Measurements from ENCODE around the gene ZFY. TPM values are rescaled to one million over a fixed set of nuclear protein-coding genes. Genes with fewer than 3 reads are reported as not detected.

Gene ZFY
- total and polyA plus RNA-seq, 4 donors = 4.4 TPM; not detected in 3

DNA sequence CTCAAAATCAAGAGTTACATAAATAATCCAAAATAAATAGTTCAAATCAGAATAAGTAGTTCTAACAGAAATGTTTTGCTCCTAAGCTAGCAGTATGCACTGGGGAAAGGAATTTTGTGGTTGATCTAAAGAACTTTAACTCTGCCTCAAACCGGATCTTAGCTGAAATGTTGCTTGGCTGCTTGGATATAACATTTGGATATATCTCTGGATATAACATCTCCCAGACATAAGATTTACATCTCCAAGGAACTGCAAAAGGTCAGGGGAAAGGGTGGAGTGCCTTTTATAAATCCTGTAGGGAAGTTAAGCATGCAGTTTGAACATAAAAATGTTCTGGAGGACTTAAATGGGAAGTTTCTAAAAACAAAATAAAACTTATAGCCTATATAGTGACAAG is 83.4 kb downstream of the ZFY start:
- H3K27me3 ChIP-seq (ENCODE audit: control insufficient read depth in 1 of 2, insufficient read depth in 2 of 2, low read length in 1 of 2) = no peaks in the 10 kb centered on the region
- no peak overlapping the region for H3K27ac ChIP-seq (ENCODE audit: low read depth in 1 of 2, low read length in 2 of 2)
- no peak overlapping the region for H3K4me3 ChIP-seq (ENCODE audit: low read length in 2 of 2)
- 42% methylated on average over 1 of the region's 1 CpG; no CpG with 5 or more reads in 1 of the 2 donors for WGBS, 2 donors
- no peaks in the 10 kb centered on the region for H3K36me3 ChIP-seq (ENCODE audit: control insufficient read depth in 1 of 2, insufficient read depth in 2 of 2, low read length in 1 of 2)
- H3K4me1 ChIP-seq (ENCODE audit: control insufficient read depth in 1 of 2, insufficient read depth in 2 of 2, low read length in 2 of 2) = no peaks in the 10 kb centered on the region
- DNase-seq (no peak), ATAC-seq (ENCODE audit: low FRiP score) (no peak)
- intact Hi-C loops (cut with DNase I) = no loop called here
- no peaks in the 10 kb centered on the region for H3K9me3 ChIP-seq (ENCODE audit: control insufficient read depth, low read length)

DNA sequence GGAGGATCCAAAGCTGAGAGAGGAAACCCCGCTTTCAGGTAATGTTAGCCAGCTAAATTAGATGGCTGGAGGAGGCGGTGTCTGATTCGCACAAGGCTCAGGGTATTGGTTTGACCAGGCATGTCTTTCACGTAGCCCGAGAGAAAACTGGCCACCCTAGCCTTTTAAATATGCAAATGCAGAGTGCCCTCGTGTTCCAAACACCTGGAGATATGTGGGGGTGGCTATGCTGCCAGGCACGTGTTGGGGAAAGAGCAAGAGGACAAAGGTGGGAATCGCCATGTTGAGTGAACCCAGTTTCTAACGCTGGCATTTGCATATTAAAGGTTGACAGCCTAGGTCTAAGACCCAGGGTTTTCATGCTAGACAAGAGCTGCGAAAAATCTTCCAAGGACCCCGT is 84.4 kb downstream of the ZFY start:
- Histone ChIP-seq H3K9me3 (ENCODE audit: control insufficient read depth, low read length) (no peaks in the 10 kb centered on the region), H3K27ac (ENCODE audit: low read depth in 1 of 2, low read length in 2 of 2) (no peak overlapping the region), H3K4me3 (ENCODE audit: low read length in 2 of 2) (no peak overlapping the region), H3K4me1 (ENCODE audit: control insufficient read depth in 1 of 2, insufficient read depth in 2 of 2, low read length in 2 of 2) (no peaks in the 10 kb centered on the region), H3K36me3 (ENCODE audit: control insufficient read depth in 1 of 2, insufficient read depth in 2 of 2, low read length in 1 of 2) (no peaks in the 10 kb centered on the region), H3K27me3 (ENCODE audit: control insufficient read depth in 1 of 2, insufficient read depth in 2 of 2, low read length in 1 of 2) (no peaks in the 10 kb centered on the region)
- 94% methylated on average over 11 of the region's 11 CpGs; no CpG with 5 or more reads in 1 of the 2 donors for WGBS, 2 donors
- DNase-seq (no peak), ATAC-seq (ENCODE audit: low FRiP score) (no peak)
- intact Hi-C loops (cut with DNase I) = no loop called here

DNA sequence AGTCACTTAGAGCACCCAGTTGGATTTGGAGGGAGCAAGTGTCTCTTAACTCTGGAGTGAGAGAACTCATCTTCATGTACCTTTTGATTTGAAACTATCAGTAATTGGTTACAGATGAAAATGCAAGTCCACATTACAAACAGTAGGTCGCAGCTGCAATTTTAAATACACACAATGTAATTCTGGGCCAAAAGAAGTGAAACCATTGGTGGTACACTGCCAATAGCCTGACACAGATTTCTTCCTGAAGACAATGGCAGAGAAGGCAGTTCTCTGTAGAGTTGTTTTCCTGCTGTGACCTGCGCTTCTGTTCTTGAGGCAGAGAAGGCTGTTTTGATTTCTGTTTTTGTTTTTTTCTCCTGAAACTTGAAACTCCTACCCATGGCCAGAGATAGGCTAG is 86.0 kb downstream of the ZFY start:
- WGBS, 2 donors = 76% methylated on average over 2 of the region's 2 CpGs; no CpG with 5 or more reads in 1 of the 2 donors
- no peak for ATAC-seq (ENCODE audit: low FRiP score)
- intact Hi-C loops (cut with DNase I) = no loop called here

DNA sequence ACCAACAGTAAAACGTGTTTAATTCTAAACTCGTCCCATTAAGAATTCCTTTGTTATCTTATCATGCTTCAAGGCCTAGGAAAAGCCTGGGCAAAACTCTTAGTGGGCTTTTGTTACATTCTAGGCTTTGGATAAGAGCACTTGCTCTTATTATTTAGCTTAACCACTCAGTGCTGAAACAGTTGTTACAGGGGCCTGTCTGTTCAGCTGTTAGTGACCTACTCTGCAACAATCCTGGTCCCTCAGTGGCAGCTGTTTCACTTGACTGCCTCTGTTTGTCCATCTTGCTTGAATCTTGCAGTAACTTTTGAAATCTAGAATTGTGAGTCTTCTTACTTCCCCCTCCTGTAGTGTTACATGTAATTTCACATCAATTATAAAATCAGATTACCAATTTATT is 88.4 kb downstream of the ZFY start:
- 20% methylated on average over 2 of the region's 2 CpGs; no CpG with 5 or more reads in 1 of the 2 donors for WGBS, 2 donors
- no peaks in the 10 kb centered on the region for H3K27me3 ChIP-seq (ENCODE audit: control insufficient read depth in 1 of 2, insufficient read depth in 2 of 2, low read length in 1 of 2)
- H3K9me3 ChIP-seq (ENCODE audit: control insufficient read depth, low read length) = no peaks in the 10 kb centered on the region
- intact Hi-C loops (cut with DNase I) = no loop called here
- ATAC-seq (ENCODE audit: low FRiP score) (no peak), DNase-seq (no peak)
- no peak overlapping the region for H3K27ac ChIP-seq (ENCODE audit: low read depth in 1 of 2, low read length in 2 of 2)
- no peak overlapping the region for H3K4me3 ChIP-seq (ENCODE audit: low read length in 2 of 2)
- H3K36me3 ChIP-seq (ENCODE audit: control insufficient read depth in 1 of 2, insufficient read depth in 2 of 2, low read length in 1 of 2) = no peaks in the 10 kb centered on the region
- H3K4me1 ChIP-seq (ENCODE audit: control insufficient read depth in 1 of 2, insufficient read depth in 2 of 2, low read length in 2 of 2) = no peaks in the 10 kb centered on the region

More for the DNA sequence above, 86.0 kb downstream of the ZFY start:
- Histone ChIP-seq H3K9me3 (ENCODE audit: control insufficient read depth, low read length) (no peaks in the 10 kb centered on the region), H3K4me1 (ENCODE audit: control insufficient read depth in 1 of 2, insufficient read depth in 2 of 2, low read length in 2 of 2) (no peaks in the 10 kb centered on the region), H3K36me3 (ENCODE audit: control insufficient read depth in 1 of 2, insufficient read depth in 2 of 2, low read length in 1 of 2) (no peaks in the 10 kb centered on the region), H3K27me3 (ENCODE audit: control insufficient read depth in 1 of 2, insufficient read depth in 2 of 2, low read length in 1 of 2) (no peaks in the 10 kb centered on the region), H3K4me3 (ENCODE audit: low read length in 2 of 2) (no peak overlapping the region), H3K27ac (ENCODE audit: low read depth in 1 of 2, low read length in 2 of 2) (no peak overlapping the region)
- no peak for DNase-seq

DNA sequence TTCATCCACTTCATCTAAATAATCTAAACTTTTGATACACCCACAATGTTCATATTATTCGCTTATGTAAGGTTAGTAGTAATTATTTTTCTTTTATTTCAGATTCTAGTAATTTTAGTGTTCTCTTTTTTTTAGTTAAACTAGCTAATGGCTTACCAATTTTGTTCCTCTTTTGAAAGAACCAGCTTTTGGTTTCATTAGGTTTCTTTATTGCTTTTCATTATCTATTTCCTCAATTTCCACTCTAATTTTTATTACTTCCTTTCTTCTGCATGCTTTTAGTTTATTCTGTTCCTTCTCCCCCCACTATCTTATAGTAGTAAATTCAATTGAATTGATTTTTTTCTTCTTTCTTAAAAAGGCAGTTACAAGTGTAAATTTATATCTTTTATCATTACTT is 90.2 kb downstream of the ZFY start:
- WGBS, 2 donors = 100% methylated on average over 1 of the region's 1 CpG; no CpG with 5 or more reads in 1 of the 2 donors
- Histone ChIP-seq H3K9me3 (ENCODE audit: control insufficient read depth, low read length) (no peaks in the 10 kb centered on the region), H3K36me3 (ENCODE audit: control insufficient read depth in 1 of 2, insufficient read depth in 2 of 2, low read length in 1 of 2) (no peaks in the 10 kb centered on the region), H3K27ac (ENCODE audit: low read depth in 1 of 2, low read length in 2 of 2) (no peak overlapping the region), H3K4me3 (ENCODE audit: low read length in 2 of 2) (no peak overlapping the region), H3K4me1 (ENCODE audit: control insufficient read depth in 1 of 2, insufficient read depth in 2 of 2, low read length in 2 of 2) (no peaks in the 10 kb centered on the region), H3K27me3 (ENCODE audit: control insufficient read depth in 1 of 2, insufficient read depth in 2 of 2, low read length in 1 of 2) (no peaks in the 10 kb centered on the region)
- DNase-seq = no peak
- ATAC-seq (ENCODE audit: low FRiP score) = no peak
- intact Hi-C loops (cut with DNase I) = no loop called here

Other genes with a start within 250 kb of the ZFY start
- gene SRY, start 147.7 kb upstream of the ZFY start, total RNA-seq = not detected
- not detected for gene SRY, start 147.7 kb upstream of the ZFY start, polyA plus RNA-seq
- gene RPS4Y1, start 93.8 kb upstream of the ZFY start, total RNA-seq = not detected
- 100 to 1,000 TPM in 1 of 2 donors, under 1 TPM in 1; 0.23 to 479 TPM for gene RPS4Y1, start 93.8 kb upstream of the ZFY start, polyA plus RNA-seq